Measurements from ENCODE around the gene PIEZO2.
"Not testable (repeated sequence)": the region's sequence is repeated elsewhere in the genome, so short reads cannot be mapped to it uniquely, and the experiment has no call there.

The PIEZO2 gene

GRCh38 chr18:11149441-11150270 lies at the start of gene PIEZO2:
Gene PIEZO2, minus strand, starts transcription at chr18:11149569. Its CDS starts 981 bp downstream, at chr18:11148588.
- peak; percentile 74 to 80 for DNase-seq

GRCh38 chr18:11183637-11184036 lies 34.3 kb upstream of the PIEZO2 start:
- no peak for DNase-seq

GRCh38 chr18:11181629-11182028 lies 32.3 kb upstream of the PIEZO2 start:
- DNase-seq, result not testable (repeated sequence)

- DNase-seq, result no peak
Measured at GRCh38 chr18:11179959-11180519, 30.7 kb upstream of the PIEZO2 start.

GRCh38 chr18:11178951-11179549 lies 29.7 kb upstream of the PIEZO2 start:
- DNase-seq, result no peak

- no peak for DNase-seq
Measured at GRCh38 chr18:11177382-11177781, 28.0 kb upstream of the PIEZO2 start.

- DNase-seq, result no peak
Measured at GRCh38 chr18:11176481-11176881, 27.1 kb upstream of the PIEZO2 start.

GRCh38 chr18:11175266-11175979 lies 26.1 kb upstream of the PIEZO2 start:
- DNase-seq, result no peak

- not testable (repeated sequence) for DNase-seq
Measured at GRCh38 chr18:11174179-11174578, 24.8 kb upstream of the PIEZO2 start.

- DNase-seq, result no peak
Measured at GRCh38 chr18:11167778-11168177, 18.4 kb upstream of the PIEZO2 start.

- no peak for DNase-seq
Measured at GRCh38 chr18:11165952-11166351, 16.6 kb upstream of the PIEZO2 start.

GRCh38 chr18:11165138-11165537 lies 15.8 kb upstream of the PIEZO2 start:
- no peak for DNase-seq

- DNase-seq, result peak in 1 of 2 donors; percentile 13
Measured at GRCh38 chr18:11163665-11164064, 14.3 kb upstream of the PIEZO2 start.

GRCh38 chr18:11162889-11163288 lies 13.5 kb upstream of the PIEZO2 start:
- no peak for DNase-seq

GRCh38 chr18:11162462-11162861 lies 13.1 kb upstream of the PIEZO2 start:
- DNase-seq, result no peak

- DNase-seq, result no peak
Measured at GRCh38 chr18:11160313-11160712, 10.9 kb upstream of the PIEZO2 start.

GRCh38 chr18:11159844-11160243 lies 10.5 kb upstream of the PIEZO2 start:
- no peak for DNase-seq

GRCh38 chr18:11156978-11157377 lies 7.6 kb upstream of the PIEZO2 start:
- DNase-seq, result no peak

- DNase-seq, result no peak
Measured at GRCh38 chr18:11155034-11155759, 5.8 kb upstream of the PIEZO2 start.

GRCh38 chr18:11154368-11154989 lies 5.1 kb upstream of the PIEZO2 start:
- DNase-seq, result peak in 1 of 2 donors; percentile 55

- DNase-seq, result no peak
Measured at GRCh38 chr18:11153097-11153496, 3.7 kb upstream of the PIEZO2 start.

- DNase-seq, result no peak
Measured at GRCh38 chr18:11150271-11150615, 874 bp upstream of the PIEZO2 start.

Data from hippocampal formation (tissue), 2 donors.